Mucosa of rectum (tissue), 2 donors: Measurements from ENCODE around the gene WFIKKN1.

ENCODE experiments used
- H3K27ac ChIP-seq, 2 donors: one replicate each; pipeline ENCODE4 v1.7.0; 2013; ENCODE audit warnings: inconsistent platforms in 2 of 2, low read depth in 2 of 2, low read length in 2 of 2
- H3K27me3 ChIP-seq, 2 donors: one replicate each; pipeline ENCODE4 v1.7.0; 2013; ENCODE audit warnings: low read length in 2 of 2; ENCODE audit not compliant: control insufficient read depth in 2 of 2, insufficient read depth in 2 of 2
- H3K36me3 ChIP-seq, 2 donors: one replicate each; pipeline ENCODE4 v1.7.0; 2013; ENCODE audit warnings: low read length in 2 of 2; ENCODE audit not compliant: control insufficient read depth in 2 of 2, insufficient read depth in 2 of 2
- H3K4me1 ChIP-seq, 2 donors: one replicate each; pipeline ENCODE4 v1.7.0; 2013; ENCODE audit warnings: low read length in 2 of 2, mild to moderate bottlenecking in 1 of 2; ENCODE audit not compliant: control insufficient read depth in 2 of 2, insufficient read depth in 2 of 2
- H3K4me3 ChIP-seq, 2 donors: one replicate each; pipeline ENCODE4 v1.7.0; 2013; ENCODE audit warnings: low read length in 2 of 2
- H3K9ac ChIP-seq, 2 donors: one replicate each; pipeline ENCODE4 v1.7.0; 2013; ENCODE audit warnings: low read length in 2 of 2, low read depth in 1 of 2, mild to moderate bottlenecking in 1 of 2
- H3K9me3 ChIP-seq, 2 donors: one replicate each; pipeline ENCODE4 v1.7.0; 2013; ENCODE audit warnings: low read length in 2 of 2; ENCODE audit not compliant: control insufficient read depth in 2 of 2
- donor health status: healthy.
- donor health status: Normal muscosa, but diverticular disease.

The WFIKKN1 gene

DNA sequence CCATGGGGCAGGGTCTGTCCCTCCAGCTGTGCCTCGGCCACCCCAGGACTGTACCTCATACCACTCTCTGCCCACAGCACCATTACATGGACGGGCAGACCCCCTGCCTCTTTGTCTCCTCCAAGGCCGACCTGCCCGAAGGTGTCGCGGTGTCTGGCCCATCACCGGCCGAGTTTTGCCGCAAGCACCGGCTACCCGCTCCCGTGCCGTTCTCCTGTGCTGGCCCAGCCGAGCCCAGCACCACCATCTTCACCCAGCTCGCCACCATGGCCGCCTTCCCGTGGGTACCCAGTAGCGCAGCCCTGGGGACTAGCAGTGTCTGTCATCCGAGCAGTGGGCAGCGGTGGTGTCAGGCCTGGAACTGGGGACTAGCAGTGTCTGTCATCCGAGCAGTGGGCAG, 42.1 kb downstream of the WFIKKN1 start:
- no peak overlapping the region for H3K9ac ChIP-seq
- H3K9me3 ChIP-seq: no peaks in the 10 kb centered on the region
- H3K4me1 ChIP-seq: peaks cover 32 to 34% of the 10 kb centered on the region in 2 donors
- H3K4me3 ChIP-seq: no peak overlapping the region
- H3K36me3 ChIP-seq: peaks cover 30 to 37% of the 10 kb centered on the region in 2 donors
- H3K27me3 ChIP-seq: no peaks in the 10 kb centered on the region
- no peak overlapping the region for H3K27ac ChIP-seq

DNA sequence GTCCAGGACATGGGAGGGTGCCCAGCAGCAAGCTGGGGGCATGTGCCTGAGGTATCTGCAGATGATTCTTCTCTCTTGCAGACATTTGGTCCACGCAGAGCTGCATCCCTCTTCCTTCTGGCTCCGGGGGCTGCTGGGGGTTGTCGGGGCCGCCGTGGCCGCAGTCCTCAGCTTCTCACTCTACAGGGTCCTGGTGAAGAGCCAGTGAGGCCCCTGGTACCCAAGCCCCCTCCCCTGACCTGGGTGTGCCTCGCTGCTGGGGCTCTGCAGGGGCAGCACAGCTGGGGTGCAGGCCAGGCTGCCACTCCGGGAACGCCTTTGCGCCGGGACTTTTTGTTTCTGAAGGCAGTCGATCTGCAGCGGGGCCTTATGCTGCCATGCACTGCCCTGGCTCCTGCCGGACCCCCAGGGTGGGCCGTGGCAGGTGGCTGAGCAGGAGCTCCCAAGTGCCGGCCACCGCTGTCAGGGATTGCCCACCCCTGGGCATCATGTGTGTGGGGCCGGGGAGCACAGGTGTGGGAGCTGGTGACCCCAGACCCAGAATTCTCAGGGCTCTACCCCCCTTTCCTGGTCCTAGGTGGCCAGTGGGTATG, 42.7 kb downstream of the WFIKKN1 start:
- Histone ChIP-seq H3K4me3 (no peak overlapping the region), H3K4me1 (peaks cover 32 to 34% of the 10 kb centered on the region in 2 donors), H3K9me3 (no peaks in the 10 kb centered on the region), H3K27me3 (no peaks in the 10 kb centered on the region), H3K36me3 (peaks cover 30 to 37% of the 10 kb centered on the region in 2 donors), H3K27ac (no peak overlapping the region), H3K9ac (no peak overlapping the region)

DNA sequence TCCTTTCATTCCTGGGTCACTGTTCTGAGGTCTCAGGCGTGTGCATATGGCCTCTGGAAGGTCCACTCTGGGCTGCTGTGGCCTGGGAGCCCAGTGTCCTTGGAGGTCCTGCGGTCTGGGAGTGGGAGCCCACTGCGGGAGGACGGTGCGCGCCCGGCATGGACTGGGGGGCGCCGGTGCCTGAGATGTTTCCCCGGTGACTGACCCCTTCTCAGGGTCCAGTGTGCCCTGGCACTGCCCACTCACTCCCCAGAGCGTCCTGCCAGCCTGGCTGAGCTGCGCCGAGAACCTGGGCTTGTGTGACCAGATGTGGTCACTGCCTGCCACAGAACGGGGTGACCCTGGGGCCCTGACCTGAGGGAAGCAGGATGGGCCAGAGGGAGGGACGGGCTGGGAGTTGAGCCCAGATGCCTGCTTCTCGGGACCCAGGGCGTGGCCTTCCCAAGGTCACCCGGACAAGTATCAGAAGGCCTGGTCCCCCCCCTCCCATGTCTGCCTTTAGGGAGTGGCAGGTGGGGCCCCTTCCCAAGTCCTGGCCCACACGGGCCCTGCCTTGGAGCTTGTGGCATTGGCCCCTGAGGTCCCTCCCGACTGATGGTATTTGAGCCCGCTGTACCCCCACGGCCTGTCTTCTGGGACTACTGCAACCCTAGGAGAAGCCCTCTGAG, 43.6 kb downstream of the WFIKKN1 start:
- Histone ChIP-seq H3K4me3 (no peak overlapping the region), H3K4me1 (peaks cover 26 to 31% of the 10 kb centered on the region in 2 donors), H3K36me3 (peaks cover 30 to 35% of the 10 kb centered on the region in 2 donors), H3K27ac (no peak overlapping the region), H3K9ac (no peak overlapping the region), H3K9me3 (no peaks in the 10 kb centered on the region), H3K27me3 (no peaks in the 10 kb centered on the region)

DNA sequence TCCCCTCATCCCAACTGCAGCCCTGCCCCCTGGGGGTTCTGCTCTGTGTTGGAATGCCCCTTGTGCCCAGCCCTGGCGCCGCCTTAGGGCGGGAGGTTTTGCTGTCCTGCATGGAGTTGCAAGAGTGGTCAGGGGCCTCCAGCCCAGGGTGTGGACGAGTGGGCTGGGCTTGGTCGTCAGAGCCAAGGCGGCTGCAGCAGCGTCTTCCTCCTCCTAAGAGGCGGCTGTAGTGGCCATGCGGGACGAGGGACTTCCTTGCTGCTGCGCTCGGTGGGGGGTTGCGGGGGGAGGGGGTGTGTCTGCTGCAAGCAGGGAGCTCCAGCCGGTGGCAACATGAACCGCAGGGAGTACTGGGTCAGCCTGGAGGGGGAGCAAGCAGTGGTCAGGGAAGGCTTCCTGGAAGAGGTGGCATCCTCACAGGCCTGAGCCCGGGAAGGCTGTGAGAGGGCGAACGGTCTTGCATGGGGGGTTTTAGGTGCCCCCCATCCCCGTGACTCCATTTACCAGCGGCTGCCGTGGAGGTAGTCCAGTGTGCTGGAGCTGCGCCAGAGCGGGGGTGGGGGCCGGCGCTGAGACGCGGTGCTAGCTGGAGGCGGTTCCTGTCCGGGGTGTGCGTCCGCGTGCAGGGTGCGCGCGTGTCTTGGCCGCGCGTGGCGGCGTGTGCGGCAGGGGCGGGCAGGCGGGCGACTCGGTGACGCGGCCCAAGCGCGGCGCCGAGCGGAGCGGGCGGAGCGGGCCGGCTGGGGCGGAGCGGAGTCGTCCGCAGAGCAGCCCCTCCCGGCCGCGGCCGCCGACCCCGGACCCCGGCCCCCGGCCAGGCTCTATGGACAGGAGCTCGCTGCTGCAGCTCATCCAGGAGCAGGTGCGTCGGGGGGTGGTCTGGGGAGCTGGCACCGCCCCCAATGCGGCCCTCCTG, 44.4 kb downstream of the WFIKKN1 start, which contains the start of gene RHBDL1:
Gene RHBDL1 (plus strand): TSS at position 704 of the 916 bp plus-strand sequence. CDS start 120 bp downstream, at position 824.
- H3K9ac ChIP-seq: peak within 1 kb of the TSS in 1 of 2 donors; percentile 63

DNA sequence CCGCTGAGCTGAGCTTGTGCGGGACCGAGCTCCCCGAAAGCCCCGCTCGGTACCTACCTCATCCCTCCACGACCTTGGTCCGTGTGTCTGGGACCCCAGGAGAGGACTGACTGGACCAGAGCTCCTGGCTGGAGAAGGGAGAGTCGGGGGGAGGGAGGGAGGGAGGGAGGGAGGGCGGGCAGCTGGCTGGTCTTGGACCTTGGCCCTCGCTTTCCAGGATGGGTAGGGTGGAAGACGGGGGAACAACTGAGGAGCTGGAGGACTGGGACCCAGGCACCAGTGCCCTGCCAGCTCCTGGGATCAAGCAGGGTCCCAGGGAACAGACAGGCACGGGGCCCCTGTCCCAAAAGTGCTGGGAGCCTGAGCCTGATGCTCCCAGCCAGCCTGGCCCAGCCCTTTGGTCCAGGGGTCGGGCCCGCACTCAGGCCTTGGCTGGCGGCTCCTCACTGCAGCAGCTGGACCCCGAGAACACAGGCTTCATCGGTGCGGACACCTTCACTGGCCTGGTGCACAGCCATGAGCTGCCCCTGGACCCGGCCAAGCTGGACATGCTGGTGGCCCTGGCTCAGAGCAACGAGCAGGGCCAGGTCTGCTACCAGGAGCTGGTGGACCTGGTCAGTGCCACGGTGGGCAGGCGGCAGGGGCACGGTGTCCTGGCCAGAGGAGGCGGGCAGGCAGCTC, 45.2 kb downstream of the WFIKKN1 start:
- Histone ChIP-seq H3K4me3 (peak overlapping the region; percentile 35 to 48), H3K27ac (no peak overlapping the region)

More for the DNA sequence above, 44.4 kb downstream of the WFIKKN1 start, which contains the start of gene RHBDL1:
- no peak within 1 kb of the TSS for H3K27ac ChIP-seq
- H3K4me3 ChIP-seq: peak within 1 kb of the TSS; percentile 50 to 60
- peaks cover 28 to 34% of the 10 kb centered on the region in 2 donors for H3K4me1 ChIP-seq
- no peaks in the 10 kb centered on the region for H3K9me3 ChIP-seq
- H3K27me3 ChIP-seq: no peaks in the 10 kb centered on the region
- H3K36me3 ChIP-seq: peaks cover 26 to 28% of the 10 kb centered on the region in 2 donors

DNA sequence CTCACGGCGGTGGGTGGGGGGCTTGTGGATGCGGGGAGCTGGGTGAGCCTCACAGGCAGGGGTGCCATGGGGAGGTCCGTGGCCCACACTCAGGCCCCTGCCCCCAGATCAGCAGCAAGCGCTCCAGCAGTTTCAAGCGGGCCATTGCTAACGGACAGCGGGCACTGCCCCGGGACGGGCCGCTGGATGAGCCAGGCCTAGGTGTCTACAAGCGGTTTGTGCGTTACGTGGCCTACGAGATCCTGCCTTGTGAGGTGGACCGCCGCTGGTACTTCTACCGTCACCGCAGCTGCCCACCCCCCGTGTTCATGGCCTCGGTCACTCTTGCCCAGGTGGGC, 45.7 kb downstream of the WFIKKN1 start:
- Histone ChIP-seq H3K4me1 (peaks cover 37 to 42% of the 10 kb centered on the region in 2 donors), H3K4me3 (no peak overlapping the region), H3K9me3 (no peaks in the 10 kb centered on the region), H3K27ac (no peak overlapping the region), H3K36me3 (peaks cover 17 to 18% of the 10 kb centered on the region in 2 donors), H3K9ac (peak overlapping the region in 1 of 2 donors; percentile 63), H3K27me3 (no peaks in the 10 kb centered on the region)

More for the DNA sequence above, 45.2 kb downstream of the WFIKKN1 start:
- no peaks in the 10 kb centered on the region for H3K9me3 ChIP-seq
- peak overlapping the region in 1 of 2 donors; percentile 63 for H3K9ac ChIP-seq
- H3K27me3 ChIP-seq: no peaks in the 10 kb centered on the region
- peaks cover 19 to 21% of the 10 kb centered on the region in 2 donors for H3K36me3 ChIP-seq
- H3K4me1 ChIP-seq: peaks cover 31 to 36% of the 10 kb centered on the region in 2 donors

DNA sequence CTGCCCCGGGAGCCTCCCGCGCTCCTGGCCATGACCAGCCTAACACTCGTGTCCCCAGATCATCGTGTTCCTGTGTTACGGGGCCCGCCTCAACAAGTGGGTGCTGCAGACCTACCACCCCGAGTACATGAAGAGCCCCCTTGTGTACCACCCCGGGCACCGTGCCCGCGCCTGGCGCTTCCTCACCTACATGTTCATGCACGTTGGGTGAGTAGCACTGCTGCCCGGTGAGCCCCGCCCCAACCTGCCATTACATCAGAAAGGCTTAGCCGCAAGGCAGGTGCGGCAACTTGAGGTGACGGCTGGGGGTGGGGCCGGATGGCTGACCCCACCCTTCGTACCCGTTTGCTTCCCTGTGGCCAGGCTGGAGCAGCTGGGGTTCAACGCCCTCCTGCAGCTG, 46.1 kb downstream of the WFIKKN1 start:
- no peaks in the 10 kb centered on the region for H3K27me3 ChIP-seq
- H3K27ac ChIP-seq: peak overlapping the region; percentile 28 to 32
- H3K9me3 ChIP-seq: no peaks in the 10 kb centered on the region
- H3K4me3 ChIP-seq: peak overlapping the region in 1 of 2 donors; percentile 34
- H3K9ac ChIP-seq: peak overlapping the region in 1 of 2 donors; percentile 63
- peaks cover 40 to 45% of the 10 kb centered on the region in 2 donors for H3K4me1 ChIP-seq
- peaks cover 19 to 22% of the 10 kb centered on the region in 2 donors for H3K36me3 ChIP-seq

DNA sequence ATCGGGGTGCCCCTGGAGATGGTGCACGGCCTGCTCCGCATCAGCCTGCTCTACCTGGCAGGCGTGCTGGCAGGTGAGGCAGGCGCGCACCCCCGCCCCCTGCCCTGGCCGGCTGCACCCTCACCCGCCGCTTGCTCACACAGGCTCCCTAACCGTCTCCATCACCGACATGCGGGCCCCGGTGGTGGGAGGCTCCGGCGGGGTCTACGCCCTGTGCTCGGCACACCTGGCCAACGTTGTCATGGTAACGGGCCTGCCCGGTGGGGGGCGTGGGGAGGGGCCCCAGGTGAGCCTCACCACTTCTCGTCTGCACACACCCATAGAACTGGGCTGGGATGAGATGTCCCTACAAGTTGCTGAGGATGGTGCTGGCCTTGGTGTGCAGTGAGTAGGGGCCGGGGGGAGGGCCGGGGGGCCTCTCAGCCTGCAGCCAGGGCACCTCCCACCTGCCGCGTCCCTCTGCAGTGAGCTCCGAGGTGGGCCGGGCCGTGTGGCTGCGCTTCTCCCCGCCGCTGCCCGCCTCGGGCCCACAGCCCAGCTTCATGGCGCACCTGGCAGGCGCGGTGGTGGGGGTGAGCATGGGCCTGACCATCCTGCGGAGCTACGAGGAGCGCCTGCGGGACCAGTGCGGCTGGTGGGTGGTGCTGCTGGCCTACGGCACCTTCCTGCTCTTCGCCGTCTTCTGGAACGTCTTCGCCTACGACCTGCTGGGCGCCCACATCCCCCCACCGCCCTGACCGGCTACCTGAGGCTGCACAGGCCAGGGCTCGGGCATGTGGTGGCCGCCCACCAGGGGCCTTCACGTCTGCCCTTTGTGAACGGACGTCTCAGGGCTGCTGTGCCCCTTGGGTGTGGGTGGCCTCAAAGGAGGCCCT, 46.8 kb downstream of the WFIKKN1 start:
- peaks cover 44 to 50% of the 10 kb centered on the region in 2 donors for H3K4me1 ChIP-seq
- H3K27ac ChIP-seq: peak overlapping the region; percentile 28 to 32

More for the DNA sequence above, 46.8 kb downstream of the WFIKKN1 start:
- Histone ChIP-seq H3K27me3 (no peaks in the 10 kb centered on the region), H3K36me3 (peaks cover 21% of the 10 kb centered on the region in 2 donors), H3K4me3 (peak overlapping the region in 1 of 2 donors; percentile 34), H3K9me3 (no peaks in the 10 kb centered on the region), H3K9ac (peak overlapping the region in 1 of 2 donors; percentile 63)
